ENCODE results near the gene MAP3K15.

Gene MAP3K15

GRCh38 chrX:19354625-19355024 lies 160.7 kb downstream of the MAP3K15 start:
- Histone ChIP-seq H3K4me2 (ENCODE audit: low read length) (no peak overlapping the region), H3K9ac (ENCODE audit: low read length) (no peak overlapping the region), H3K79me2 (ENCODE audit: insufficient read depth, low read length) (no peaks in the 10 kb centered on the region), H3K36me3 (ENCODE audit: insufficient read depth, low read length) (peaks cover 81% of the 10 kb centered on the region), H3K4me3 (ENCODE audit: low read depth, low read length, poor library complexity, severe bottlenecking) (no peak overlapping the region), H3K27ac (ENCODE audit: low read depth, low read length, poor library complexity, severe bottlenecking) (no peak overlapping the region), H3K9me3 (ENCODE audit: low read length) (no peaks in the 10 kb centered on the region), H4K20me1 (ENCODE audit: insufficient read depth, low read length) (no peaks in the 10 kb centered on the region), H3F3A (ENCODE audit: insufficient read depth, low read length) (no peaks in the 10 kb centered on the region), H3K4me1 (ENCODE audit: insufficient read depth, low read length, severe bottlenecking) (peaks cover 6% of the 10 kb centered on the region), H3K27me3 (ENCODE audit: insufficient read depth, low read length) (no peaks in the 10 kb centered on the region), H3K9me2 (ENCODE audit: low read depth, low read length) (no peaks in the 10 kb centered on the region), H2AFZ (ENCODE audit: low read length) (no peak overlapping the region)
- TF ChIP-seq CTCF (IDR thresholded peaks at IDR 0.05; ENCODE audit: low read length) (no peak), EZH2 (IDR thresholded peaks at IDR 0.05; ENCODE audit: borderline replicate concordance, low read length) (no peak)

GRCh38 chrX:19350941-19351384 lies 164.3 kb downstream of the MAP3K15 start:
- Histone ChIP-seq H2AFZ (ENCODE audit: low read length) (no peak overlapping the region), H3K79me2 (ENCODE audit: insufficient read depth, low read length) (peaks cover 13% of the 10 kb centered on the region), H3K36me3 (ENCODE audit: insufficient read depth, low read length) (peaks cover 48% of the 10 kb centered on the region), H3K27me3 (ENCODE audit: insufficient read depth, low read length) (no peaks in the 10 kb centered on the region), H3K4me1 (ENCODE audit: insufficient read depth, low read length, severe bottlenecking) (peaks cover 11% of the 10 kb centered on the region), H3K4me3 (ENCODE audit: low read depth, low read length, poor library complexity, severe bottlenecking) (no peak overlapping the region), H3K9ac (ENCODE audit: low read length) (no peak overlapping the region), H3K27ac (ENCODE audit: low read depth, low read length, poor library complexity, severe bottlenecking) (no peak overlapping the region), H3K4me2 (ENCODE audit: low read length) (no peak overlapping the region), H4K20me1 (ENCODE audit: insufficient read depth, low read length) (no peaks in the 10 kb centered on the region), H3K9me2 (ENCODE audit: low read depth, low read length) (no peaks in the 10 kb centered on the region), H3F3A (ENCODE audit: insufficient read depth, low read length) (no peaks in the 10 kb centered on the region), H3K9me3 (ENCODE audit: low read length) (no peaks in the 10 kb centered on the region)
- TF ChIP-seq CTCF (IDR thresholded peaks at IDR 0.05; ENCODE audit: low read length) (no peak), EZH2 (IDR thresholded peaks at IDR 0.05; ENCODE audit: borderline replicate concordance, low read length) (no peak)

GRCh38 chrX:19349264-19349663 lies 166.0 kb downstream of the MAP3K15 start:
- Histone ChIP-seq H3K79me2 (ENCODE audit: insufficient read depth, low read length) (peaks cover 28% of the 10 kb centered on the region), H3K9me3 (ENCODE audit: low read length) (no peaks in the 10 kb centered on the region), H3K9me2 (ENCODE audit: low read depth, low read length) (no peaks in the 10 kb centered on the region), H3K27me3 (ENCODE audit: insufficient read depth, low read length) (no peaks in the 10 kb centered on the region), H3K4me3 (ENCODE audit: low read depth, low read length, poor library complexity, severe bottlenecking) (no peak overlapping the region), H3K9ac (ENCODE audit: low read length) (no peak overlapping the region), H2AFZ (ENCODE audit: low read length) (no peak overlapping the region), H3K4me2 (ENCODE audit: low read length) (no peak overlapping the region), H3F3A (ENCODE audit: insufficient read depth, low read length) (no peaks in the 10 kb centered on the region), H3K27ac (ENCODE audit: low read depth, low read length, poor library complexity, severe bottlenecking) (no peak overlapping the region), H3K4me1 (ENCODE audit: insufficient read depth, low read length, severe bottlenecking) (peaks cover 26% of the 10 kb centered on the region), H3K36me3 (ENCODE audit: insufficient read depth, low read length) (peaks cover 31% of the 10 kb centered on the region), H4K20me1 (ENCODE audit: insufficient read depth, low read length) (no peaks in the 10 kb centered on the region)
- TF ChIP-seq CTCF (IDR thresholded peaks at IDR 0.05; ENCODE audit: low read length) (no peak), EZH2 (IDR thresholded peaks at IDR 0.05; ENCODE audit: borderline replicate concordance, low read length) (no peak)

Measured in OCI-LY1 (cell line).